ENCODE data around the gene C9orf85.

DNA sequence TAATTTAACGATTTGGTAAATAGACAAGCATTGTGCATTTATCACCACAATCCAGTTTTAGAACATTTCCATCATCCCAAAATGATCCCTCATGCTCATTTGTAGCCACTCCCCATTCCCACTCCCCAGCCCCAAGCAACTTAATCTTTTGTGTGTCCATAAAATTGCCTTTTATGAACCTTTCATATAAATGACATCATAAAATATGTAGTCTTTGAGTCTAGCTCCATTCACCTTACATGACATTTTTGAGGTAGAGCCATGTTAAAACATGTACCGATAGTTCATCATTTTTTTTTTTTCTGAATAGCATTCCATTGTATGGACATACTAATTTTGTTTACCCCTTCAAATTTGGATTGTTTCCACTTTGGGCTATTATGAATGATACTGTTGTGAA, 70.5 kb downstream of the C9orf85 start:
- TF ChIP-seq, protein P1, sequence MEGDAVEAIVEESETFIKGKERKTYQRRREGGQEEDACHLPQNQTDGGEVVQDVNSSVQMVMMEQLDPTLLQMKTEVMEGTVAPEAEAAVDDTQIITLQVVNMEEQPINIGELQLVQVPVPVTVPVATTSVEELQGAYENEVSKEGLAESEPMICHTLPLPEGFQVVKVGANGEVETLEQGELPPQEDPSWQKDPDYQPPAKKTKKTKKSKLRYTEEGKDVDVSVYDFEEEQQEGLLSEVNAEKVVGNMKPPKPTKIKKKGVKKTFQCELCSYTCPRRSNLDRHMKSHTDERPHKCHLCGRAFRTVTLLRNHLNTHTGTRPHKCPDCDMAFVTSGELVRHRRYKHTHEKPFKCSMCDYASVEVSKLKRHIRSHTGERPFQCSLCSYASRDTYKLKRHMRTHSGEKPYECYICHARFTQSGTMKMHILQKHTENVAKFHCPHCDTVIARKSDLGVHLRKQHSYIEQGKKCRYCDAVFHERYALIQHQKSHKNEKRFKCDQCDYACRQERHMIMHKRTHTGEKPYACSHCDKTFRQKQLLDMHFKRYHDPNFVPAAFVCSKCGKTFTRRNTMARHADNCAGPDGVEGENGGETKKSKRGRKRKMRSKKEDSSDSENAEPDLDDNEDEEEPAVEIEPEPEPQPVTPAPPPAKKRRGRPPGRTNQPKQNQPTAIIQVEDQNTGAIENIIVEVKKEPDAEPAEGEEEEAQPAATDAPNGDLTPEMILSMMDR (IDR thresholded peaks at IDR 0.05): no peak
- no peak for TF ChIP-seq ZFX (IDR thresholded peaks at IDR 0.05; ENCODE audit: borderline replicate concordance)

Measured in 22Rv1 (cell line).